Loucy (cell line): ENCODE results near the gene DPP8.
"Not testable (repeated sequence)": the region's sequence is repeated elsewhere in the genome, so short reads cannot be mapped to it uniquely, and the experiment has no call there.

Experiments used
- H2AFZ ChIP-seq: fragments of 200-600 bp; sonication (generic); 2 replicates; pipeline ENCODE4 v1.6.0; 2016; ENCODE audit warnings: antibody characterized with exemption, mild to moderate bottlenecking, low read length, moderate library complexity
- H3F3A ChIP-seq: fragments of 200-600 bp; 2 replicates; pipeline ENCODE4 v1.6.0; 2016; ENCODE audit warnings: antibody characterized with exemption, low read depth, mild to moderate bottlenecking
- H3K27me3 ChIP-seq: fragments of 200-600 bp; sonication (generic); 2 replicates; pipeline ENCODE4 v1.6.1; 2014; ENCODE audit warnings: low read length, mild to moderate bottlenecking; ENCODE audit not compliant: insufficient read depth, poor library complexity, severe bottlenecking
- H3K36me3 ChIP-seq: fragments of 200-600 bp; sonication (generic); 2 replicates; pipeline ENCODE4 v1.6.1; 2016; ENCODE audit warnings: low read length; ENCODE audit not compliant: insufficient read depth
- H3K4me1 ChIP-seq: fragments of 200-600 bp; sonication (generic); 2 replicates; pipeline ENCODE4 v1.5.1; 2014; ENCODE audit warnings: low read length, mild to moderate bottlenecking; ENCODE audit not compliant: insufficient read depth, poor library complexity, severe bottlenecking
- H3K4me2 ChIP-seq: fragments of 200-600 bp; sonication (generic); 2 replicates; pipeline ENCODE4 v1.6.0; 2014; ENCODE audit warnings: antibody characterized with exemption, low read length, low read depth, mild to moderate bottlenecking; ENCODE audit not compliant: poor library complexity, severe bottlenecking
- H3K4me3 ChIP-seq: fragments of 200-600 bp; sonication (generic); 2 replicates; pipeline ENCODE4 v1.5.1; 2014; ENCODE audit warnings: low read length, mild to moderate bottlenecking, mixed read lengths; ENCODE audit not compliant: poor library complexity, severe bottlenecking
- H3K79me2 ChIP-seq: fragments of 200-600 bp; sonication (generic); 2 replicates; pipeline ENCODE4 v1.6.1; 2014; ENCODE audit warnings: low read length; ENCODE audit not compliant: insufficient read depth
- H3K9ac ChIP-seq: fragments of 200-600 bp; sonication (generic); 2 replicates; pipeline ENCODE4 v1.6.0; 2014; ENCODE audit warnings: mild to moderate bottlenecking, low read depth, low read length, moderate library complexity; ENCODE audit not compliant: poor library complexity, severe bottlenecking
- H3K9me2 ChIP-seq: fragments of 200-600 bp; sonication (generic); replicated peaks from 2 replicates; pipeline ENCODE4 v1.6.1; 2016; ENCODE audit warnings: low read depth, low read length, mixed read lengths
- H3K9me3 ChIP-seq: fragments of 200-600 bp; sonication (generic); 2 replicates; pipeline ENCODE4 v1.6.1; 2014; ENCODE audit warnings: mild to moderate bottlenecking, antibody characterized with exemption, low read length, low read depth; ENCODE audit not compliant: insufficient read depth
- H4K20me1 ChIP-seq: fragments of 200-600 bp; sonication (generic); 2 replicates; pipeline ENCODE4 v1.6.0; 2014; ENCODE audit warnings: antibody characterized with exemption, low read length, mild to moderate bottlenecking; ENCODE audit not compliant: insufficient read depth, poor library complexity, severe bottlenecking
- CTCF ChIP-seq: fragments of 200-600 bp; sonication (generic); conservative IDR thresholded peaks from 2 replicates; pipeline ENCODE4 v1.5.1; 2014; ENCODE audit warnings: mild to moderate bottlenecking, antibody characterized with exemption, low read length
- EZH2phosphoT487 ChIP-seq: fragments of 200-600 bp; IDR thresholded peaks from 2 replicates; pipeline ENCODE4 v1.6.1; 2018; ENCODE audit warnings: antibody characterized with exemption, mild to moderate bottlenecking, moderate library complexity, borderline replicate concordance

The DPP8 gene

DNA sequence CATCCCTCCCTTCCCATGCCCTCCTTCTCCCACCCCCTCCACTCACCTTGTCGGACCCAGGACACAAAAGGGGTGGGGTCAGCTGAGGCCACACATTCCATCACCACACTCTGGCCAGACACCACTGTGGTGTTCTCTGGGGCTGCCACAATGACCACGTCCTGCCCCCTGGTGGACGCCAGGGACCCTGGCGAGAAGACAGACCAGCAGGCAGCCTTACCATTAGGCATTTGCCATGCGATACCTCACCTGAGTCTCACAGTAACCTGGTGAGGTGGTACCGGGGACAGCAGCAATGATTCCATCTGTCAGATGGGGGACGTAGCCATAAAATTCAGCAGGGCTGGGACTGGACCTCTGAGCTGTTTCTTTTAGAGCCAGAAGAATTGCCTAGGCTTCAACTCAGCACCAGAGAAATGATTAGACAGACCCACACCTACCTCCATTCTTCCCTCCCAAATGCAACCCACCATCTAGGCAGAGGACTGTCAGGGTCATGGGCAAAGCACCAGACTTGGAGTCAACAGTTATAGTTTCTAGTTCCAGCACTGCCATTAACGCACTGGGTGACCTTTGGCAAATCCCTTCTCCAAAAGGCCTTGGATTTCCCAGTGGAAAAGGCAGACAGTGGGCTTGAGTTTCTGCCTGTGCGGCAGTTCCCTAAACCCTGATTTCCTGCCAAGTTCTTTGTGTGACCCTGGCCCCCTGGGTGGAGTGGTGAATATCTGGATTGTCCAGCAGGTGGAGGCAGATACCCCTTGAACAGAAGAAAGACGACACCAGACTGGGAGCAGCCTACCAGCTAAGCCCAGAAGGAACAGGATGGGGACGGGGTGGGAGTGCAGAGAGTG lies 116.5 kb downstream of the DPP8 start:
- no peaks in the 10 kb centered on the region for H4K20me1 ChIP-seq
- peak overlapping the region; percentile 93 for H2AFZ ChIP-seq
- H3K79me2 ChIP-seq = no peaks in the 10 kb centered on the region
- H3K9me2 ChIP-seq = no peaks in the 10 kb centered on the region
- peaks cover 5% of the 10 kb centered on the region for H3K4me1 ChIP-seq
- no peaks in the 10 kb centered on the region for H3K9me3 ChIP-seq
- peak overlapping the region; percentile 33 for H3K4me3 ChIP-seq
- no peaks in the 10 kb centered on the region for H3F3A ChIP-seq
- no peaks in the 10 kb centered on the region for H3K36me3 ChIP-seq
- TF ChIP-seq CTCF (peak; percentile 72), EZH2phosphoT487 (no peak)
- peak overlapping the region; percentile 61 for H3K4me2 ChIP-seq
- peak overlapping the region; percentile 42 for H3K9ac ChIP-seq
- H3K27me3 ChIP-seq = no peaks in the 10 kb centered on the region

DNA sequence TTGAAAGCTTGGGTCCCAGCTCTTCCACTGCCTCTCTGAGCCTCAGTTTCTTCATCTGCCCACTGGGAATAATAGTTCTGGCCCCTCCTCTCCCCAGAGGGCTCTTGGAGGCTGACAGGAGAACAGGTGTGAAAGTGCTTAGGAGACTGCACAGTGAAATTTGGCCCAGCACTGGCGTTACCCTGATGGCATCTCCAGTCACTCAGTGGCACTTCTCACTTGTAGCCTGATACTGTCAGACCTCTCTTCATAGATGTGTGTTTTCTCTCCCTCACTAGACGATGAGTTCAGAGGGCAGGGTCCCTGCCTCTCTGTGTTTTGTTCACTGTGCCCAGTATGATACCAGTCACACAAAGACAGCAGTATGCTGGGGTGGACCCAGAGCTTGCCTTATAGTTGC lies 117.5 kb downstream of the DPP8 start:
- Histone ChIP-seq H3K36me3 (no peaks in the 10 kb centered on the region), H3K27me3 (no peaks in the 10 kb centered on the region), H3K9me3 (no peaks in the 10 kb centered on the region), H3K9me2 (no peaks in the 10 kb centered on the region), H2AFZ (no peak overlapping the region; the same call in 1 of the 2 replicates), H3K9ac (no peak overlapping the region), H3F3A (no peaks in the 10 kb centered on the region), H4K20me1 (no peaks in the 10 kb centered on the region), H3K4me1 (peaks cover 5% of the 10 kb centered on the region), H3K79me2 (no peaks in the 10 kb centered on the region), H3K4me3 (no peak overlapping the region), H3K4me2 (no peak overlapping the region)
- TF ChIP-seq EZH2phosphoT487 = no peak

DNA sequence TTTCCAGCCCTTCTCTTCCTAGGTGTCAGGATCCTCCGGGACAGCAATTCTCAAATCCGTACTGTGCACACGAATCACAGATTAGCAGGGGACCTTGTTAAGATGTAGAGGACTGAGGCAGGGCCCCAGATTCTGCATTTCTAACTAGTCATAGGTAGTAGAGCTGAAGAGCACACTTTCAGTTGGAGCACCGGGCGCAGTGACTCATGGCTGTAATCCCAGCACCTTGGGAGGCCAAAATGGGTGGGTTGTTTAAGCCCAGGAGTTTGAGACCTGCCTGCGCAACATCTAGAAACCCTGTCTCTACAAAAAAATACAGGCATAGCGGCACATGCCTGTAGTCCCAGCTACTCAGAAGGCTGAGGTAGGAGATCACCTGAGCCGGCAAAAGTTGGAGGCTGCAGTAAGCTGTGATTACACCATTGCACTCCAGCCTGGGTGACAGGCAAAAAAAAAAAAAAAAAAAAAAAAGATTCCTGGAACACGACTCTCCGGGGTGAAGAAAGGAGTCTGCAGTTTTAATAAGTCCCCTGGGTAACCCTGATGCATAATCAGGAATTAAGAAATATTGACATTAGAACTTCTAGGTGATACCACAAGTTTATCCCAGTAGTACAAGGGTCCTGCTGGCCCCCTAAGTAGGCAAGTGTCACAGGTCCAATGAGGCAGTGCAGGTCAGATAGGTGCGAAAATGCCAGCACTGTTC lies 118.3 kb downstream of the DPP8 start:
- no peaks in the 10 kb centered on the region for H3F3A ChIP-seq
- no peaks in the 10 kb centered on the region for H3K9me2 ChIP-seq
- no peaks in the 10 kb centered on the region for H3K27me3 ChIP-seq
- no peak overlapping the region for H3K4me2 ChIP-seq
- no peak overlapping the region for H3K4me3 ChIP-seq
- H2AFZ ChIP-seq = no peak overlapping the region
- H3K79me2 ChIP-seq = no peaks in the 10 kb centered on the region
- no peaks in the 10 kb centered on the region for H4K20me1 ChIP-seq
- H3K4me1 ChIP-seq = peaks cover 5% of the 10 kb centered on the region
- TF ChIP-seq EZH2phosphoT487 = no peak
- no peak for TF ChIP-seq CTCF
- H3K9ac ChIP-seq = no peak overlapping the region
- H3K9me3 ChIP-seq = no peaks in the 10 kb centered on the region
- H3K36me3 ChIP-seq = no peaks in the 10 kb centered on the region

DNA sequence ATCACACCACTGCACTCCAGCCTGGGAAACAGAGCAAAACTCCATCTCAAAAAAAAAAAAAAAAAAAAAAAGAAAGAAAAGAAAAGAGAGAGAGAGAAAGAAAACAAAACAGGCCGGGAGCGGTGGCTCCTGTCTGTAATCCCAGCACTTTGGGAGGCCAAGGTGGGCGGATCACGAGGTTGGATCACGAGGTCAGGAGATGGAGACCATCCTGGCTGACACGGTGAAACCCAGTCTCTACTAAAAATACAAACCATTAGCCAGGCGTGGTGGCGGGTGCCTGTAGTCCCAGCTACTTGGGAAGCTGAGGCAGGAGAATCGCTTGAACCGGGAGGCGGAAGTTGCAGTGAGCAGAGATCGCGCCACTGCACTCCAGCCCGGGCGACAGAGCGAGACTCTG lies 119.0 kb downstream of the DPP8 start:
- not testable (repeated sequence) for H3K9me2 ChIP-seq, H2AFZ ChIP-seq, H3K27me3 ChIP-seq, H3K9ac ChIP-seq, H3K9me3 ChIP-seq, H3F3A ChIP-seq, H3K4me3 ChIP-seq, H3K79me2 ChIP-seq, H3K4me1 ChIP-seq, H3K36me3 ChIP-seq, H4K20me1 ChIP-seq, H3K4me2 ChIP-seq
